Retina (tissue), 1 donor: ENCODE measurements around the gene STMN3.
"Not testable (repeated sequence)": the region's sequence is repeated elsewhere in the genome, so short reads cannot be mapped to it uniquely, and the experiment has no call there.

Experiments used
- DNase-seq: peaks from one replicate; pipeline ENCODE4 v3.0.0-alpha.2; 2016

The STMN3 gene

GRCh38 chr20:63653974-63654668 lies 897 bp upstream of the STMN3 start:
- peak; percentile 81 for DNase-seq

- DNase-seq: peak; percentile 46
These were observed 838 bp downstream of the STMN3 start for GRCh38 chr20:63652192-63652980.

GRCh38 chr20:63651942-63652191 lies 1.4 kb downstream of the STMN3 start:
- DNase-seq: peak; percentile 34

- DNase-seq: not testable (repeated sequence)
These were observed 2.7 kb downstream of the STMN3 start for GRCh38 chr20:63650486-63650885.

GRCh38 chr20:63648895-63649589 lies 4.2 kb downstream of the STMN3 start:
- no peak for DNase-seq

GRCh38 chr20:63648190-63648589 lies 5.0 kb downstream of the STMN3 start:
- no peak for DNase-seq

- DNase-seq: no peak
These were observed 8.0 kb downstream of the STMN3 start for GRCh38 chr20:63645218-63645617.

- DNase-seq: no peak
These were observed 9.3 kb downstream of the STMN3 start for GRCh38 chr20:63643946-63644345.

- no peak for DNase-seq
These were observed 9.7 kb downstream of the STMN3 start for GRCh38 chr20:63643499-63643898.

GRCh38 chr20:63642527-63643247 lies 10.5 kb downstream of the STMN3 start:
- DNase-seq: no peak

GRCh38 chr20:63641792-63642523 lies 11.3 kb downstream of the STMN3 start:
- DNase-seq: peak; percentile 78

GRCh38 chr20:63641146-63641791 lies 12.0 kb downstream of the STMN3 start:
- peak; percentile 51 for DNase-seq

- not testable (repeated sequence) for DNase-seq
These were observed 12.5 kb downstream of the STMN3 start for GRCh38 chr20:63640686-63641085.

GRCh38 chr20:63640086-63640485 lies 13.1 kb downstream of the STMN3 start:
- DNase-seq: no peak

- no peak for DNase-seq
These were observed 13.9 kb downstream of the STMN3 start for GRCh38 chr20:63639093-63639975.

- peak; percentile 69 for DNase-seq
These were observed 16.2 kb downstream of the STMN3 start for GRCh38 chr20:63636752-63637628.

GRCh38 chr20:63635431-63636141 lies 17.6 kb downstream of the STMN3 start:
- DNase-seq: no peak

GRCh38 chr20:63633732-63634131 lies 19.5 kb downstream of the STMN3 start:
- DNase-seq: no peak

- not testable (repeated sequence) for DNase-seq
These were observed 21.8 kb downstream of the STMN3 start for GRCh38 chr20:63631426-63631825.
